ENCODE measurements around the gene KPNA1.

DNA sequence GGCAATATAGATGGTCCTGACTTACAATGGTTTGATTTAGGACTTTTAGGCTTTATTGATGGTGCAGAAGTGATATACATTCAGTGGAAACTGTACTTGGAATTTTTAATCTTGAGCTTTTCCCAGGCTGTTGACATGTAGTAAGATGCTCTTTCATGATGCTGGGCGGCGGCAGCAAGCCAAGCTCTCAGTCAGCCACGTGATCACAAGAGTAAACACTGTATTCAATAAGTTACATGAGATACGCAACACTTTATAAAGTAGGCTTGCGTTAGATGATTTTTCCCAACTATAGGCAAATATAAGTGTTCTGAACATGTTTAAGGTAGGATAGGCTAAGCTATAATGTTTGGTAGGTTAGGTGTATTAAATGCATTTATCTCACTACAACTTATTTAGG, 31.4 kb upstream of the KPNA1 start:
- TF ChIP-seq, protein P1, sequence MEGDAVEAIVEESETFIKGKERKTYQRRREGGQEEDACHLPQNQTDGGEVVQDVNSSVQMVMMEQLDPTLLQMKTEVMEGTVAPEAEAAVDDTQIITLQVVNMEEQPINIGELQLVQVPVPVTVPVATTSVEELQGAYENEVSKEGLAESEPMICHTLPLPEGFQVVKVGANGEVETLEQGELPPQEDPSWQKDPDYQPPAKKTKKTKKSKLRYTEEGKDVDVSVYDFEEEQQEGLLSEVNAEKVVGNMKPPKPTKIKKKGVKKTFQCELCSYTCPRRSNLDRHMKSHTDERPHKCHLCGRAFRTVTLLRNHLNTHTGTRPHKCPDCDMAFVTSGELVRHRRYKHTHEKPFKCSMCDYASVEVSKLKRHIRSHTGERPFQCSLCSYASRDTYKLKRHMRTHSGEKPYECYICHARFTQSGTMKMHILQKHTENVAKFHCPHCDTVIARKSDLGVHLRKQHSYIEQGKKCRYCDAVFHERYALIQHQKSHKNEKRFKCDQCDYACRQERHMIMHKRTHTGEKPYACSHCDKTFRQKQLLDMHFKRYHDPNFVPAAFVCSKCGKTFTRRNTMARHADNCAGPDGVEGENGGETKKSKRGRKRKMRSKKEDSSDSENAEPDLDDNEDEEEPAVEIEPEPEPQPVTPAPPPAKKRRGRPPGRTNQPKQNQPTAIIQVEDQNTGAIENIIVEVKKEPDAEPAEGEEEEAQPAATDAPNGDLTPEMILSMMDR (IDR thresholded peaks at IDR 0.05): no peak
- no peak for TF ChIP-seq POLR2A (IDR thresholded peaks at IDR 0.05)

All from heart left ventricle (tissue), 13 donors.